H9 (cell line): ENCODE results near the gene ECSCR. TPM values are rescaled to one million over a fixed set of nuclear protein-coding genes. Genes with fewer than 3 reads are reported as not detected.

Experiments
- DNase-seq: peaks from one replicate; pipeline ENCODE4 v3.0.0-alpha.2; 2017
- H2AFZ ChIP-seq: one replicate; pipeline ENCODE4 v1.6.1; 2013; ENCODE audit warnings: mild to moderate bottlenecking, low read length, control low read depth, moderate library complexity
- H2AK5ac ChIP-seq: 2 replicates; pipeline ENCODE4 v1.6.1; 2013; ENCODE audit warnings: low read length, control low read depth, mixed read lengths; ENCODE audit not compliant: insufficient read length
- H2BK120ac ChIP-seq: one replicate; pipeline ENCODE4 v1.6.1; 2013; ENCODE audit warnings: low read depth, mild to moderate bottlenecking, low read length, control low read depth, inconsistent platforms; ENCODE audit not compliant: poor library complexity, severe bottlenecking
- H2BK12ac ChIP-seq: 2 replicates; pipeline ENCODE4 v1.6.1; 2013; ENCODE audit warnings: low read length, control low read depth, mixed read lengths, low read depth; ENCODE audit not compliant: insufficient read length
- H2BK15ac ChIP-seq: 2 replicates; pipeline ENCODE4 v1.6.1; 2013; ENCODE audit warnings: low read depth, low read length, control low read depth
- H2BK20ac ChIP-seq: one replicate; pipeline ENCODE4 v1.6.1; 2013; ENCODE audit warnings: low read depth, mild to moderate bottlenecking, low read length, control low read depth, inconsistent platforms; ENCODE audit not compliant: poor library complexity, severe bottlenecking
- H2BK5ac ChIP-seq: 2 replicates; pipeline ENCODE4 v1.6.1; 2013; ENCODE audit warnings: low read length, control low read depth, mixed read lengths; ENCODE audit not compliant: insufficient read length
- H3K14ac ChIP-seq: 2 replicates; pipeline ENCODE4 v1.6.1; 2013; ENCODE audit warnings: low read length, control low read depth; ENCODE audit not compliant: insufficient read depth
- H3K18ac ChIP-seq: 2 replicates; pipeline ENCODE4 v1.6.1; 2013; ENCODE audit warnings: low read depth, mild to moderate bottlenecking, mixed read lengths, low read length, control low read depth; ENCODE audit not compliant: insufficient read length
- H3K23ac ChIP-seq: 2 replicates; pipeline ENCODE4 v1.6.1; 2013; ENCODE audit warnings: low read length, control low read depth, mixed read lengths, low read depth; ENCODE audit not compliant: insufficient read length
- H3K23me2 ChIP-seq: 2 replicates; pipeline ENCODE4 v1.6.1; 2013; ENCODE audit warnings: low read depth, mild to moderate bottlenecking, mixed read lengths, low read length, control low read depth; ENCODE audit not compliant: insufficient read length, poor library complexity, severe bottlenecking
- H3K27ac ChIP-seq: 2 replicates; pipeline ENCODE4 v1.5.1; 2013; ENCODE audit warnings: low read length, control low read depth, mixed read lengths, low read depth; ENCODE audit not compliant: insufficient read length
- H3K27me3 ChIP-seq: 2 replicates; pipeline ENCODE4 v1.6.1; 2013; ENCODE audit warnings: low read length, control low read depth, inconsistent platforms; ENCODE audit not compliant: insufficient read depth
- H3K4ac ChIP-seq: 2 replicates; pipeline ENCODE4 v1.6.1; 2013; ENCODE audit warnings: low read depth, mild to moderate bottlenecking, control low read depth, inconsistent platforms, low read length, moderate library complexity
- H3K4me1 ChIP-seq: 2 replicates; pipeline ENCODE4 v1.6.1; 2013; ENCODE audit warnings: low read length, control low read depth, inconsistent platforms; ENCODE audit not compliant: insufficient read depth
- H3K4me2 ChIP-seq: 2 replicates; pipeline ENCODE4 v1.6.1; 2013; ENCODE audit warnings: low read length, control low read depth, mixed read lengths; ENCODE audit not compliant: insufficient read length, insufficient read depth
- H3K56ac ChIP-seq: 2 replicates; pipeline ENCODE4 v1.6.1; 2013; ENCODE audit warnings: low read depth, mild to moderate bottlenecking, mixed read lengths, low read length, control low read depth; ENCODE audit not compliant: insufficient read length
- H3K79me1 ChIP-seq: 2 replicates; pipeline ENCODE4 v1.6.1; 2013; ENCODE audit warnings: low read depth, mild to moderate bottlenecking, moderate library complexity, low read length, control low read depth, inconsistent platforms; ENCODE audit not compliant: insufficient read depth, poor library complexity, severe bottlenecking
- H3K79me2 ChIP-seq: 2 replicates; pipeline ENCODE4 v1.6.1; 2013; ENCODE audit warnings: low read length, control low read depth, inconsistent platforms; ENCODE audit not compliant: insufficient read depth
- H3K9ac ChIP-seq: 2 replicates; pipeline ENCODE4 v1.6.1; 2013; ENCODE audit warnings: low read length, control low read depth, mixed read lengths; ENCODE audit not compliant: insufficient read length; ENCODE audit errors: extremely low read depth
- H3K9me3 ChIP-seq: one replicate; pipeline ENCODE4 v1.6.1; 2013; ENCODE audit warnings: low read depth, low read length, inconsistent platforms; ENCODE audit not compliant: control insufficient read depth
- H3T11ph ChIP-seq: one replicate; pipeline ENCODE4 v1.6.1; 2013; ENCODE audit warnings: mild to moderate bottlenecking, low read length, control low read depth, inconsistent platforms
- H4K20me1 ChIP-seq: one replicate; pipeline ENCODE4 v1.6.1; 2013; ENCODE audit not compliant: control insufficient read depth, insufficient read length, insufficient read depth
- H4K5ac ChIP-seq: 2 replicates; pipeline ENCODE4 v1.6.1; 2013; ENCODE audit warnings: low read depth, mild to moderate bottlenecking, mixed read lengths, low read length, control low read depth; ENCODE audit not compliant: insufficient read length
- H4K8ac ChIP-seq: replicated peaks from 2 replicates; pipeline ENCODE4 v1.6.1; 2013; ENCODE audit warnings: low read length, control low read depth, mixed read lengths, low read depth; ENCODE audit not compliant: insufficient read length
- H4K91ac ChIP-seq: 2 replicates; pipeline ENCODE4 v1.6.1; 2013; ENCODE audit warnings: low read depth, mild to moderate bottlenecking, moderate library complexity, mixed read lengths, low read length, control low read depth; ENCODE audit not compliant: insufficient read length
- H3K27ac Mint-ChIP-seq, 3 experiments: 2 replicates in 2 of 3; 3 replicates in 1 of 3; pipeline ENCODE4 v1.8.0; 2020 to 2021; ENCODE audit warnings: mixed read lengths in 3 of 3, mild to moderate bottlenecking in 1 of 3, moderate library complexity in 1 of 3
- H3K27me3 Mint-ChIP-seq: 2 replicates; pipeline ENCODE4 v1.8.0; 2021; ENCODE audit warnings: low read depth, mild to moderate bottlenecking, moderate library complexity, mixed read lengths
- H3K36me3 Mint-ChIP-seq, 3 experiments: 2 replicates in 2 of 3; 3 replicates in 1 of 3; pipeline ENCODE4 v1.8.0; 2020 to 2021; ENCODE audit warnings: low read depth in 3 of 3, mixed read lengths in 3 of 3; ENCODE audit not compliant: insufficient read depth in 1 of 3
- H3K4me1 Mint-ChIP-seq, 2 experiments: 2 replicates each; pipeline ENCODE4 v1.8.0; 2020; ENCODE audit warnings: mixed read lengths in 2 of 2
- H3K4me3 Mint-ChIP-seq, 2 experiments: 2 replicates in 1 of 2; 3 replicates in 1 of 2; pipeline ENCODE4 v1.8.0; 2020 to 2021; ENCODE audit warnings: mild to moderate bottlenecking in 2 of 2, mixed read lengths in 2 of 2, moderate library complexity in 1 of 2
- H3K9me3 Mint-ChIP-seq, 2 experiments: 2 replicates in 1 of 2; 3 replicates in 1 of 2; pipeline ENCODE4 v1.8.0; 2020; ENCODE audit warnings: mild to moderate bottlenecking in 2 of 2, mixed read lengths in 2 of 2, moderate library complexity in 1 of 2
- WGBS: extraction: QIAGEN DNeasy Blood & Tissue Kit; methylation state at CpG from one replicate; pipeline ENCODE4 v1.1.7; 2013; ENCODE audit warnings: missing lambda C conversion rate, low lambda C conversion rate, mixed read lengths; ENCODE audit not compliant: insufficient read length; ENCODE audit errors: extremely low coverage; 5-methylcytosine and 5-hydroxymethylcytosine counted together
- total RNA-seq: library from RNA; stranded (reverse); gene quantifications from 2 replicates; pipeline ENCODE4 v1.2.1, GENCODE V29; 2021
- TF ChIP-seq, protein P1 (sequence below): fragments of 200-600 bp; sonication (generic); conservative IDR thresholded peaks from 3 replicates; pipeline ENCODE4 v1.8.0; 2021; ENCODE audit warnings: antibody characterized with exemption, mild to moderate bottlenecking

Gene ECSCR
- total RNA-seq, 1 experiment from 2014 or later, result 1.6 TPM

DNA sequence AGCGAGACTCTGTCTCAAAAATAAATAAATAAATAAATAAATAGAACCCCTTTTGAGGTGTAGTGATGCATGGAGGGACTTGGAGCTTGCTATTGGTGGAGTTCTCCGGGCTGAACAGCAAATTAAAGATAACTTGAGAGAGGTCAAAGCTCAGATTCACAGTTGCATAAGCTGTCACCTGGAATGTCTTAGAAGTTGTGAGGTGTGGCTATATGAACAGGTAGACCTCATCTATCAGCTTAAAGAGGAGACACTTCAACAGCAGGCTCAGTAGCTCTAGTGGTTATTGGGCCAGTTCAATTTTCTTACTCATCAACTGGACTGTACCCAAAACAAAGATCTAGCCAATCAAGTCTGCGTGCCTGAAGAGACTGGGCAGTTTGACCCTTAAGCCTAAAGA lies 31.7 kb upstream of the ECSCR start:
- Histone ChIP-seq H2BK12ac (no peak overlapping the region), H2BK120ac (no peak overlapping the region), H2BK20ac (no peak overlapping the region), H3K4ac (no peak overlapping the region), H3K14ac (no peak overlapping the region), H2BK5ac (no peak overlapping the region), H4K8ac (no peak overlapping the region), H3T11ph (no peak overlapping the region), H4K20me1 (no peaks in the 10 kb centered on the region), H3K79me1 (no peaks in the 10 kb centered on the region), H3K4me2 (no peak overlapping the region), H4K91ac (no peak overlapping the region), H2AK5ac (no peak overlapping the region), H3K18ac (no peak overlapping the region), H3K9ac (no peak overlapping the region), H3K23ac (no peak overlapping the region), H3K23me2 (no peaks in the 10 kb centered on the region), H3K27me3 (no peaks in the 10 kb centered on the region), H2BK15ac (no peak overlapping the region), H3K27ac (no peak overlapping the region), H4K5ac (no peak overlapping the region), H2AFZ (no peak overlapping the region), H3K4me1 (no peaks in the 10 kb centered on the region; the same call in 1 of the 2 replicates), H3K56ac (no peak overlapping the region), H3K9me3 (no peaks in the 10 kb centered on the region), H3K79me2 (no peaks in the 10 kb centered on the region)
- H3K27ac Mint-ChIP-seq, result no peak overlapping the region
- DNase-seq, result no peak
- H3K9me3 Mint-ChIP-seq, result no peaks in the 10 kb centered on the region
- H3K36me3 Mint-ChIP-seq, result no peaks in the 10 kb centered on the region
- H3K4me3 Mint-ChIP-seq, result no peak overlapping the region
- H3K4me1 Mint-ChIP-seq, result peaks cover 0 to 11% of the 10 kb centered on the region in 2 experiments; a peak in 2 of 4 replicates
- WGBS, result no CpG with 5 or more reads among the region's 3 CpGs
- no peaks in the 10 kb centered on the region; the same call in none of the 2 replicates for H3K27me3 Mint-ChIP-seq
- TF ChIP-seq, protein P1, sequence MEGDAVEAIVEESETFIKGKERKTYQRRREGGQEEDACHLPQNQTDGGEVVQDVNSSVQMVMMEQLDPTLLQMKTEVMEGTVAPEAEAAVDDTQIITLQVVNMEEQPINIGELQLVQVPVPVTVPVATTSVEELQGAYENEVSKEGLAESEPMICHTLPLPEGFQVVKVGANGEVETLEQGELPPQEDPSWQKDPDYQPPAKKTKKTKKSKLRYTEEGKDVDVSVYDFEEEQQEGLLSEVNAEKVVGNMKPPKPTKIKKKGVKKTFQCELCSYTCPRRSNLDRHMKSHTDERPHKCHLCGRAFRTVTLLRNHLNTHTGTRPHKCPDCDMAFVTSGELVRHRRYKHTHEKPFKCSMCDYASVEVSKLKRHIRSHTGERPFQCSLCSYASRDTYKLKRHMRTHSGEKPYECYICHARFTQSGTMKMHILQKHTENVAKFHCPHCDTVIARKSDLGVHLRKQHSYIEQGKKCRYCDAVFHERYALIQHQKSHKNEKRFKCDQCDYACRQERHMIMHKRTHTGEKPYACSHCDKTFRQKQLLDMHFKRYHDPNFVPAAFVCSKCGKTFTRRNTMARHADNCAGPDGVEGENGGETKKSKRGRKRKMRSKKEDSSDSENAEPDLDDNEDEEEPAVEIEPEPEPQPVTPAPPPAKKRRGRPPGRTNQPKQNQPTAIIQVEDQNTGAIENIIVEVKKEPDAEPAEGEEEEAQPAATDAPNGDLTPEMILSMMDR, result no peak
